Measurements from ENCODE around the gene CCM2.

- TF ChIP-seq CTCF (IDR thresholded peaks at IDR 0.05) (no peak), POLR2A (IDR thresholded peaks at IDR 0.05) (no peak)
These were observed 44.3 kb downstream of the CCM2 start for GRCh38 chr7:45044338-45044737.

Data from ovary (tissue), 3 donors.